ENCODE results near the gene PERM1.
A peak's percentile ranks its signal among the peaks of the same experiment; 100 is the strongest.
"Not testable (repeated sequence)": the region's sequence is repeated elsewhere in the genome, so short reads cannot be mapped to it uniquely, and the experiment has no call there.

Gene PERM1, protein sequence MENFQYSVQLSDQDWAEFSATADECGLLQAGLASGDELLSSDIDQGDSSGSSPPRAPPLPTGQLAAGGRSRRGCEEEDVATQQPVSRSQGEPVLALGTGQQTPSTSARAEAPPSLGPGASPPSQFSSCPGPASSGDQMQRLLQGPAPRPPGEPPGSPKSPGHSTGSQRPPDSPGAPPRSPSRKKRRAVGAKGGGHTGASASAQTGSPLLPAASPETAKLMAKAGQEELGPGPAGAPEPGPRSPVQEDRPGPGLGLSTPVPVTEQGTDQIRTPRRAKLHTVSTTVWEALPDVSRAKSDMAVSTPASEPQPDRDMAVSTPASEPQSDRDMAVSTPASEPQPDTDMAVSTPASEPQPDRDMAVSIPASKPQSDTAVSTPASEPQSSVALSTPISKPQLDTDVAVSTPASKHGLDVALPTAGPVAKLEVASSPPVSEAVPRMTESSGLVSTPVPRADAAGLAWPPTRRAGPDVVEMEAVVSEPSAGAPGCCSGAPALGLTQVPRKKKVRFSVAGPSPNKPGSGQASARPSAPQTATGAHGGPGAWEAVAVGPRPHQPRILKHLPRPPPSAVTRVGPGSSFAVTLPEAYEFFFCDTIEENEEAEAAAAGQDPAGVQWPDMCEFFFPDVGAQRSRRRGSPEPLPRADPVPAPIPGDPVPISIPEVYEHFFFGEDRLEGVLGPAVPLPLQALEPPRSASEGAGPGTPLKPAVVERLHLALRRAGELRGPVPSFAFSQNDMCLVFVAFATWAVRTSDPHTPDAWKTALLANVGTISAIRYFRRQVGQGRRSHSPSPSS

GRCh38 chr1:981955-982558 lies at the start of gene PERM1:
Gene PERM1, minus strand, starts transcription at chr1:982093. Its CDS starts 1,064 bp downstream, at chr1:981029.
- no peak for DNase-seq

GRCh38 chr1:1030867-1031658 lies 49.2 kb upstream of the PERM1 start:
- DNase-seq = not testable (repeated sequence)

- no peak for DNase-seq
Observed at GRCh38 chr1:1027791-1028190, 45.9 kb upstream of the PERM1 start.

DNA sequence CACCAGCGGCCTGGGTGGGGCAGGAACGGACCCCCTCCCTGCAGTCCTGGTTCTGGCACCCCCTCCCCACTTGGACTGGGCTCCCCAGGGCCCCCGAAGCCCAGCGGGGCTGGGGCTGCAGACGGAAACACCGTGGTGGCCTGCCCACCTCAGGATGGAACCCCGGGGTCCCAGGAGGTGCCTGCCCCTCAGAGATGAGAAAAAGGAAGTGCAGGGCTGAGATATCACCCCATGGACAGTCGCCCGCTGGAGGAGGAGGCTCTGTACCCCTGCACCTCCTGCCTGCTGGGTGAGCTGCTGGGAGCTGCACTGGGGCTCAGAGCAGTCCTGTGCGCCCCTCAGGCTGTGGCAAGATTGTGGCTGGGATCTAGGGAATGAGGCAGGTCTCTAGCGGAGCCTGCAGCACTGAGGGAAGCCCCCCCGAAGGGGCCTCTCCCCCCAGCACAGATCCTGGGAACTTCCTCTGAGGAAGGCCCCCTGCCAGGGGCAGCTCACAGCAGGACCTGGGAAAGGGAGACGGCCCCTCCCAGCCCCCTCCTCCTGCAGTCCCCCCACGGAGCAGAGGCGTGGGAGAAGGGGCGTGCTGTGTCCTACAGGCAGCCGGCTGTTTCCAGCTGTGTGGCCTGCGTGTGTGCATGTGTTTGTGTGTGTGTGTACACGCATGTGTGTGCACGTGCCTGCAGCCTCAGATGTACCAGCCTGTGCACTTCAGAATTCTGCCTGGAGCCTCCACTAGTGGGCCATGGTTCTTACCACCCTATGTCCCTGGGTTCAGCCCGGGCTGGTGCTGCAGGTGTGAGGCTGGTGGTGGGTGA lies 44.9 kb upstream of the PERM1 start:
- no peak for DNase-seq

DNA sequence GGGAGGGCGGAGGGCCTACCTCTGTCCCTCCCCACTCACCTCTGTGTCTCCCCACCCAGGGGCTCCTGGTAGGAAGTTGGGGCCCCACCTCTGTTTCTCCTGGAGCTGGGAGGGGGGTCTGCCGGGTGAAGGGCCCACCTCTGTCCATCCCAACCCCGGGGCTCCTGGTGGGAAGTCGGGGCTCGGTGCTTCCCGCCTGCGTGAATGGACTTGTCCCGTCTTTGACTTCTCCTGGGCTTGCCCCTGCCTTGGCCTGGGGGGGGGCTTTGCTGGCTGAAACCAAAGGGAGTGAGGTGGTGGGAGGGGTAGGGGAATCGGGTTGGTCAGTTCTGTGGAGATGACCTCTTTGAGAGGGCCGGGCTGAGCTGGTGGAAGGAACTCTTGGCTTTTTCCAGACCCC lies 43.8 kb upstream of the PERM1 start:
- no peak for DNase-seq

DNA sequence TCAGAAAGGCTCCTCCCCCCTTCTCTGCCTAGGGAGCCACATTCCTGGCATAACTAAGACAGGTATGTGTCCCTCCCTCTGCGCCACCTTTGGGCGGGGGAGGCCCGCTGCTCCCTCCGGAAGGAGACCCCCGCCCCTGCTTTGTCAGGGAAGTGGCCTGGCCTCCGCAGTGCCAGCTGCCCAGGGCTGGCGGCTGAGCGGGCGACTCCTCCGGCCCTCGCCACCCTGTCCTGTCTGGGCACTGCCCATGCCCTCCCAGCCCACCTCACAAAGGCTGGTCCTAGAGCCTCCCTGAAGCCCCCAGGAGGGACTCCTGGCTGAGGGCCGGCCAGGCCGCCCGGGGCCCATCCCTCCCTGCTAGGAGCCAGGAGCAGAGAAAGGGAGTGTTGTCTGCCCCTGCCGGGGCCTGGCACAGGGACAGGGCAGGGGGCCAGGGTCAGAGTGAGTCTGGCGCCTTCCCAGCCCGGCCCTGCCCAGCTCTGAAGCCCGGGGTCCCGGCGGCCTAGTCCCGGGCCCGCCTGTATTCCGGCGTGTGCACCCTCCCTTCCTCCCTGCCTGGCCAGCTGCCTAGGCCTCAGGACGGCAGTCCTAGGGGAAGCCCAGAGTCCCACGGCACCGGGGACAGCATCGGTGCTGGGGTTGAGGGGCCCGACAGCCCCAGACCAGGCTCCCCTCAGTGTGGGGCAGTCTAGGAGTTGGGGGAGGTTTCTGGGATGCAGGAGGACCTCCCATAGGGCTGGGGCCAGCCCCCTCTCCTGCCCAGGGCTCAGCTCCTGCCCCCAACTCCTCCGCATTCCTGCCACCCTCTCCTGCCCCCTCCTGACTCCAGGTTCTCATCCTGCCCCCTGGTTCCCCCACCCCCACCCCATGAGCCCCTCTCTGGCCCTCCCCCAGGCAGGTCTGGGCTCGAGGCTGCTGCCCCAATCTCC lies 43.1 kb upstream of the PERM1 start:
- no peak for DNase-seq

- no peak for DNase-seq
Observed at GRCh38 chr1:1024149-1024770, 42.4 kb upstream of the PERM1 start.

DNA sequence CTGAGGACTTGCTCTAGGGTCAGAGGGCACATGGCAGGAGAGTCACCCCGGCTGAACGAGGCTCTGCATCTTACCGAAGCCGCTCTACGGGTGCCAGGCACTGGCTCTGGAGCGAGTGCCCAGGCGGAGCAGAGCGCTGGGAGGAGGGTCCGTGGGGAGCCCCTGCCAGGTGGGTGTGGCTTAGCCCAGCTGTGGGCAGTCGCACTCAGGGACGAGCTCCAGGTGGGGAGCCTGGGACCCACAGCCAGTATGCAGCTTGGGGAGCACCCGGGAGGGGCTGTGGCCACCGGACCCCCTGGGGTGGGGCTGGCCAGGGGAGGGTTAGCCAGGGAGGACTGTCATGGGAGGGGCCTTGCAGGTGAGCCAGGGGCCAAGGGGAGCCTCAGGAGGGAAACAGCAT lies 41.8 kb upstream of the PERM1 start:
- DNase-seq = no peak

DNA sequence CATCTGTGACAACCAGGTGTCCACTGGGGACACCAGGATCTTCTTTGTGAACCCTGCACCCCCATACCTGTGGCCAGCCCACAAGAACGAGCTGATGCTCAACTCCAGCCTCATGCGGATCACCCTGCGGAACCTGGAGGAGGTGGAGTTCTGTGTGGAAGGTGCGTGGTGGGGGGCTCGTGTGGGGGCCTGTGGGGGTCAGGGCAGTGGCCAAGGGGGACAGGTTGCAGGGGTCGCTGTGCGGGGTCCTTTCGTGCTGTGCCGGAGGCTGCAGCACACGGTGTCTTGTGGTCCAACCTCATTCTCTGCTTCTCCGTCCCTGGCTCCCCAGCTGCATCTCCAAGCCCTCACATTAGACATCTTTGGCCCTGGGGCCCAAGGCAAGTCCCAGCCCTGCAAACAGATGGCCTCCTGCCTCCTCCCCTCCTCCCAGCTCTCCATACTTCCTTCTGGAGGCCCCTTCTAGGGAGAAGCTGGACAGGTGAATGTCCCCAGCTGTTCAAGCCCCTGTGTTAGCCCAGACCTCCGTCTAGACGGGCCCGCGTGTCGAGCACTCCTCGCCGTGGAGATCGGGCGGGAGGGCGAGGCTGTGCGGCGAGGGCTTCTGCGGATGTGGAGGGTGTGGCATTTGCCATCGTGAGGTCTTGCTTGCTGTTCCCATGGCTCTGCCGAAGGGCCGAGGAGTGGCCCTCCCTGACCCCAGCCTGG lies 40.6 kb upstream of the PERM1 start:
- DNase-seq = no peak

DNA sequence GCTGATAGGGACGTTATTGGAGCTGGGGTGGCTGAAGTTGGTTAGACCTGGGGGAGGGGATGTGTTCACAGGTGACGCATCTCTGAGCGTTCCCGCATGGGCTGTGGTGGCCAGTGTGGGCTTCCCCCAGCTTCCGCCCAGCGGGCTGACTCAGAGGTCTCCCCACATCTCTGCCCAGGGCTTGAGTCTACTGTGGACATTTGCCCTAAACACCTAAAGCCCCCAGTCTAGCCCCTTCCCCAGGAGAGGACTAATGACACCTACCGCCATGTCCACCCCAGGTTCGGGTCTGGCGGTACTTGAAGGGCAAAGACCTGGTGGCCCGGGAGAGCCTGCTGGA lies 40.0 kb upstream of the PERM1 start:
- no peak for DNase-seq

GRCh38 chr1:1021010-1021919 lies 39.4 kb upstream of the PERM1 start:
- no peak for DNase-seq

- no peak for DNase-seq
Observed at GRCh38 chr1:1020415-1021009, 38.6 kb upstream of the PERM1 start.

- no peak for DNase-seq
Observed at GRCh38 chr1:1020000-1020404, 38.1 kb upstream of the PERM1 start, which contains the start of gene AGRN. Gene AGRN, plus strand, starts transcription at chr1:1020120. Its CDS starts 53 bp downstream, at chr1:1020173.

GRCh38 chr1:1019122-1019999 lies 37.5 kb upstream of the PERM1 start:
- peak; percentile 59 for DNase-seq

DNA sequence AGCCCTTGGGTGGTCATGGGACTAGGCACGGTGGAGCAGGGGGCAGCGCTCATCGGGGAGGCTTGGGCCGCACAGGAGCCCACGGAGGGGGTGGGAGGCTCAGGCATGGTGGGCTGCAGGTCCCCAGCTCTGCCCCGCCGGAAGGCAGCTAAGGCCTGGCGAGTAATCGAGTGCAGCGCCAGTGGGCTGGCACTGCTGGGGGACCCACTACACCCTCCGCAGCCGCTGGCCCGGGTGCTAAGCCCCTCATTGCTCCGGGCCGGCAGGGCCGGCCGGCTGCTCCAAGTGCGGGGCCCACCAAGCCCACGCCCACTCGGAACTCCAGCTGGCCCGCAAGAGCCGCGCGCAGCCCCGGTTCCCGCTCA lies 36.4 kb upstream of the PERM1 start:
- not testable (repeated sequence) for DNase-seq

- not testable (repeated sequence) for DNase-seq
Observed at GRCh38 chr1:1017397-1018320, 35.8 kb upstream of the PERM1 start.

All from MV-4-11 (cell line).